Suprapubic skin (tissue), 4 donors: ENCODE data around the gene ACKR3. TPM values are rescaled to one million over a fixed set of nuclear protein-coding genes. Genes with fewer than 3 reads are reported as not detected.

Experiments
- DNase-seq, 2 donors: peaks; one replicate each; pipeline ENCODE4 v3.0.0-alpha.2; 2019; ENCODE audit warnings: low spot score in 2 of 2
- H3K27ac ChIP-seq: fragments of 200-600 bp; sonication (generic); one replicate; pipeline ENCODE4 v1.5.1; 2019
- H3K27me3 ChIP-seq: fragments of 200-600 bp; sonication (generic); one replicate; pipeline ENCODE4 v1.5.1; 2019
- H3K36me3 ChIP-seq: fragments of 200-600 bp; sonication (generic); one replicate; pipeline ENCODE4 v1.5.1; 2019
- H3K4me1 ChIP-seq: fragments of 200-600 bp; sonication (generic); one replicate; pipeline ENCODE4 v1.5.1; 2019
- H3K4me3 ChIP-seq: fragments of 200-600 bp; sonication (generic); one replicate; pipeline ENCODE4 v1.5.1; 2019; ENCODE audit warnings: mild to moderate bottlenecking
- H3K9me3 ChIP-seq: fragments of 200-600 bp; sonication (generic); one replicate; pipeline ENCODE4 v1.5.1; 2019
- EP300 ChIP-seq: sonication (generic); formaldehyde crosslinking; IDR thresholded peaks from one replicate; pipeline ENCODE4 v1.6.1; 2017; ENCODE audit warnings: antibody characterized with exemption
- POLR2A ChIP-seq, 2 donors: fragments of 450-650 bp; IDR thresholded peaks; one replicate each; pipeline ENCODE4 v1.6.1; 2017; ENCODE audit warnings: antibody characterized with exemption in 2 of 2, mild to moderate bottlenecking in 2 of 2, moderate library complexity in 2 of 2
- POLR2AphosphoS5 ChIP-seq, 3 donors: sonication (generic); formaldehyde crosslinking; IDR thresholded peaks; one replicate each; pipeline ENCODE4 v1.6.1; 2017; ENCODE audit warnings: antibody characterized with exemption in 3 of 3
- WGBS: methylation state at CpG from one replicate; pipeline ENCODE4 v1.1.5; 2018; 5-methylcytosine and 5-hydroxymethylcytosine counted together
- total RNA-seq, 4 donors: library from RNA; depleted of rRNA; stranded (reverse); fragments of >200 nt; gene quantifications; one replicate each; pipeline ENCODE4 v1.1.0, GENCODE V29; 2016
- TF ChIP-seq, protein P1 (sequence below), 2 donors: fragments of 200-600 bp in 1 of 2; fragments of 450-650 bp in 1 of 2; sonication (generic) in 1 of 2; IDR thresholded peaks; one replicate each; pipeline ENCODE4 v1.5.1; 2016 to 2019; ENCODE audit warnings: antibody characterized with exemption in 2 of 2, mild to moderate bottlenecking in 1 of 2, moderate library complexity in 1 of 2

The ACKR3 gene
- total RNA-seq, 4 donors from 2014 or later, result 15.8 to 51.5 (median 34.9) TPM

DNA sequence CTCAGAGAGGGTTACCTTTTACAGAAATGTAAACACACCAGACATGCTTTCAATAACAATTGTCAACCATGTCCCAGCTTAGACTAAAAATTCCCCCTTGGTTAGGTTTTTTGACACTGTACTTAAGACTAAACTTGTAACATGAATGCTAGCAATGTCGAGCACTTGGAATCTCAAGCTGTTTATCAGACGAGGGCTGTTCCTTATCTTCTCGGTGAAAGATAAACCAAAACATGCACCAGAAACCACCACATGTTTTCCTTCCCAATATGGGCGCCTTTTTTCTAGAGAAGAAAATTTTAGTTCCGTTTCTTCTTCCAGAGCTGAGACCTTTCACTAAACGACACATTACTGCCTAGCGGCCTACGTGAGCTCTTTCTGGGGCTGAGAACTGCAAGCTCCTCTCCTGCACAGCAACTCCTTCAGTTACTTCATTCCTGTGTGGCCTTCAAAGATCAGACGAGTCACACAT, 42.4 kb upstream of the ACKR3 start:
- Histone ChIP-seq H3K27me3 (no peaks in the 10 kb centered on the region), H3K4me3 (no peak overlapping the region), H3K36me3 (no peaks in the 10 kb centered on the region), H3K4me1 (no peaks in the 10 kb centered on the region), H3K27ac (no peak overlapping the region), H3K9me3 (no peaks in the 10 kb centered on the region)
- WGBS, result 90% methylated on average over 9 of the region's 9 CpGs
- DNase-seq, result no peak
- TF ChIP-seq EP300 (no peak), POLR2AphosphoS5 (IDR thresholded peaks at IDR 0.05) (no peak), POLR2A (IDR thresholded peaks at IDR 0.05) (no peak)
- TF ChIP-seq, protein P1, sequence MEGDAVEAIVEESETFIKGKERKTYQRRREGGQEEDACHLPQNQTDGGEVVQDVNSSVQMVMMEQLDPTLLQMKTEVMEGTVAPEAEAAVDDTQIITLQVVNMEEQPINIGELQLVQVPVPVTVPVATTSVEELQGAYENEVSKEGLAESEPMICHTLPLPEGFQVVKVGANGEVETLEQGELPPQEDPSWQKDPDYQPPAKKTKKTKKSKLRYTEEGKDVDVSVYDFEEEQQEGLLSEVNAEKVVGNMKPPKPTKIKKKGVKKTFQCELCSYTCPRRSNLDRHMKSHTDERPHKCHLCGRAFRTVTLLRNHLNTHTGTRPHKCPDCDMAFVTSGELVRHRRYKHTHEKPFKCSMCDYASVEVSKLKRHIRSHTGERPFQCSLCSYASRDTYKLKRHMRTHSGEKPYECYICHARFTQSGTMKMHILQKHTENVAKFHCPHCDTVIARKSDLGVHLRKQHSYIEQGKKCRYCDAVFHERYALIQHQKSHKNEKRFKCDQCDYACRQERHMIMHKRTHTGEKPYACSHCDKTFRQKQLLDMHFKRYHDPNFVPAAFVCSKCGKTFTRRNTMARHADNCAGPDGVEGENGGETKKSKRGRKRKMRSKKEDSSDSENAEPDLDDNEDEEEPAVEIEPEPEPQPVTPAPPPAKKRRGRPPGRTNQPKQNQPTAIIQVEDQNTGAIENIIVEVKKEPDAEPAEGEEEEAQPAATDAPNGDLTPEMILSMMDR (IDR thresholded peaks at IDR 0.05), result no peak

DNA sequence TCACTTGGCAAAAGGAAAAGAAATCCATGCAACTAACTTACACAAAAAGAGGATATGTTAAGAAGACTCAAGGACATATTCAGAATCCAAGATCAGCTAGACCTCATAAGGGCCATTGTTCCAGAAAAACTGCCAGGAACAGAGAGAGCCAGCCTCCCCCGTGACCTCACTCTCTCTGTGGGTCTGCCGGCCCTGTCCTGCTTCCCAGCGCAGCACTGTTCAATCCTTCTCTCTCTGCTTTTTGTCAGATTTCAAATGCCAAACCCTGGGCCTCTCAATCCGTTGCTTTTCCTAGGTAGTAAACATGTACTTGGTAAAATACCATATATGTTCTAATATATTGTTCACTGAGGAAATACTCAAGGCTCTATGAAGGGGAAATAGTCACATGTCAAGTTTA, 40.0 kb upstream of the ACKR3 start:
- H3K27me3 ChIP-seq, result no peaks in the 10 kb centered on the region
- no peaks in the 10 kb centered on the region for H3K36me3 ChIP-seq
- H3K4me3 ChIP-seq, result no peak overlapping the region
- H3K4me1 ChIP-seq, result no peaks in the 10 kb centered on the region
- no peaks in the 10 kb centered on the region for H3K9me3 ChIP-seq
- WGBS, result 87% methylated on average over 4 of the region's 4 CpGs
- no peak for DNase-seq
- TF ChIP-seq POLR2AphosphoS5 (IDR thresholded peaks at IDR 0.05), result no peak
- no peak for TF ChIP-seq EP300
- no peak for TF ChIP-seq POLR2A (IDR thresholded peaks at IDR 0.05)
- TF ChIP-seq, protein P1 (IDR thresholded peaks at IDR 0.05), result no peak
- H3K27ac ChIP-seq, result no peak overlapping the region

DNA sequence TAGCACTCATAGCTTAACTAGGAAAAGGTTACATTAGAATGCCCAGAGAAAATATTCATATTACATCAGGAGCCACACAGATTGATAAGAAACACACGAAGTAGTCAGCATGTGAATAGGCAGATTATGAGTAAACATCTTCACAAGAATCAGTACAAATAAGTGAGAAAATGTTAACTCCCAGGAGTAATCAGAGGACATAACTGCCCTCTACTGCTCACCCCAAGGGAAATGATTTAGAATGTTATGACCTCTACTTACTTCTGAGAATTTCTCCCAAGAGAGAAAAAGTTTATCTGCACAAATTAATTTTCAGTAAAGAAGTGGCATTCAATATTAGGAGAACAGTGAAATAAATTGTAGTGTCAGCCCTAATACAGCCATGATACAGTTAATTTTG, 39.1 kb upstream of the ACKR3 start:
- no peak for TF ChIP-seq EP300
- TF ChIP-seq, protein P1 (IDR thresholded peaks at IDR 0.05), result no peak
- TF ChIP-seq POLR2A (IDR thresholded peaks at IDR 0.05), result no peak
- no peak for TF ChIP-seq POLR2AphosphoS5 (IDR thresholded peaks at IDR 0.05)
- H3K9me3 ChIP-seq, result no peaks in the 10 kb centered on the region
- DNase-seq, result no peak
- H3K36me3 ChIP-seq, result no peaks in the 10 kb centered on the region
- H3K4me3 ChIP-seq, result no peak overlapping the region
- WGBS, result 38% methylated on average over 1 of the region's 1 CpG
- no peaks in the 10 kb centered on the region for H3K27me3 ChIP-seq
- no peaks in the 10 kb centered on the region for H3K4me1 ChIP-seq
- no peak overlapping the region for H3K27ac ChIP-seq

DNA sequence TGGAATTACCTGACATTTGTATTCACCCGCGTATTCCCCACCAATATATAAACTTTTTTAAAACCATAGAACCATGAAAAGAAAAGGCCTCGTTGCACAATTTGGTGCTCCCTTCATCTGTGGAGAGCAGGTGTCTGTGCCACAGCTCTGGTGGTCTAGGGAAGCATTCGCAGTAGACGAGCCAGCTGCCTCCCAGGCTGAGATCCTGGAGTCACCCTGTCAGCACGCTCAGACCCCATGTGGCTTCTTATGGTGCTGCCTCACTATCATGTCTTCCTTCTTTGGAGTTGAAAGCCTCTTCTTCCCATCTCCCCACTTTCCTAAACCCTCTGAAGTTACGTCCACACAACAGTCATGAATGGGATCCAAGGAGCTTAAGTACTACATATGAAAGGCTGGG, 38.4 kb upstream of the ACKR3 start:
- no peak overlapping the region for H3K4me3 ChIP-seq
- 93% methylated on average over 7 of the region's 7 CpGs for WGBS
- H3K4me1 ChIP-seq, result no peaks in the 10 kb centered on the region
- no peak overlapping the region for H3K27ac ChIP-seq
- H3K27me3 ChIP-seq, result no peaks in the 10 kb centered on the region
- H3K36me3 ChIP-seq, result no peaks in the 10 kb centered on the region
- DNase-seq, result no peak
- H3K9me3 ChIP-seq, result no peaks in the 10 kb centered on the region
- TF ChIP-seq, protein P1 (IDR thresholded peaks at IDR 0.05), result no peak
- TF ChIP-seq POLR2A (IDR thresholded peaks at IDR 0.05), result no peak
- no peak for TF ChIP-seq EP300

DNA sequence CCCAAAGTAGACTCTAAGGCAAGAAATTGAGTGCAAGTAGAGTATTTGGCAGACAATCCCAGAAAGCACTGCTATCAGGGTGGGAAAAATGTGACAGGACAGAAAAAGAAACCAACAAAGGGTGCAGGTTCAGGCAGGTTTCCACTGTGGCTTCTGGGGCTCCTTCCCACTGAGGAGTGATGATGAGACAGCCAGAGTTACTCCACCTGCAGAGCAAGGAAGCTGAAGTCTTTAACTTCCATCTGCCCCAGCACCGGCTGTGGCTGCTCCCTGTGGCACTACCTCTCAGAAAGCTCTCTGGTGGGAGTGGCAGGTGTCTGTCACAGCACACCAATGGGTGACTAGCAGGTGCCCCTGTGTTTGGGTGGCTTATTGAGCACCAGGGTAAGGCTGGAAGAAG, 37.6 kb upstream of the ACKR3 start:
- 46% methylated on average over 1 of the region's 1 CpG for WGBS
- H3K27ac ChIP-seq, result no peak overlapping the region
- no peak for DNase-seq

DNA sequence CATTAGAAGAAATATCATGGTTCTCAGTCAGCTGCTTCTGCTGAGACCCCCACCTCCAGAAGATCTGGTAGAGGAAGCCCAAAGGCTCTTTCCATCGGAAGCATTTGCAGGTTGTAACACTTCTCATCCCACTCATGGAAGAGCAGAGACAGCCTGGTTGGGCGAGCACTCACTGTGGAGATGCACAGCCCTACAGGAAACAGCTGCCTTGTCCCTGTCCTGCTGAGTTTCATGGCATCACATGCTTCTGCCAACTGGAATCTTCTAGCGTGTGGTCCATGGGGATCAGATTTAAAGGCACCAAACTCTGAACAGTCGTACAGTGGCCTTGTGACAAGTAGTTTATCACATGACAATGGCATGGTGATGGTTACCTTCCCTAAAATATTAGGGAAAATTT, 36.3 kb upstream of the ACKR3 start:
- no peak overlapping the region for H3K4me3 ChIP-seq
- H3K9me3 ChIP-seq, result no peaks in the 10 kb centered on the region
- no peak overlapping the region for H3K27ac ChIP-seq
- TF ChIP-seq POLR2AphosphoS5 (IDR thresholded peaks at IDR 0.05), result no peak
- no peak for TF ChIP-seq EP300
- no peak for TF ChIP-seq POLR2A (IDR thresholded peaks at IDR 0.05)
- TF ChIP-seq, protein P1 (IDR thresholded peaks at IDR 0.05), result no peak
- H3K36me3 ChIP-seq, result no peaks in the 10 kb centered on the region
- H3K4me1 ChIP-seq, result no peaks in the 10 kb centered on the region
- DNase-seq, result no peak
- 87% methylated on average over 4 of the region's 4 CpGs for WGBS
- H3K27me3 ChIP-seq, result no peaks in the 10 kb centered on the region

More for the DNA sequence above, 37.6 kb upstream of the ACKR3 start:
- Histone ChIP-seq H3K4me3 (no peak overlapping the region), H3K27me3 (no peaks in the 10 kb centered on the region), H3K9me3 (no peaks in the 10 kb centered on the region), H3K4me1 (no peaks in the 10 kb centered on the region), H3K36me3 (no peaks in the 10 kb centered on the region)
- TF ChIP-seq POLR2A (IDR thresholded peaks at IDR 0.05), result no peak
